GM23338 (cell line): ENCODE data around the gene HTR3B.

ENCODE experiments used
- CTCF ChIP-seq, 2 experiments: fragments of 200-600 bp in 1 of 2; sonication (generic) in 1 of 2; conservative IDR thresholded peaks; 2 replicates each; pipeline versions ENCODE4 v1.5.1 to v1.6.1; 2016 to 2017; ENCODE audit warnings: antibody characterized with exemption in 2 of 2, low read depth in 2 of 2, mild to moderate bottlenecking in 2 of 2, moderate library complexity in 1 of 2
- EZH2 ChIP-seq: fragments of 200-600 bp; sonication (generic); IDR thresholded peaks from one replicate; pipeline ENCODE4 v1.8.0; 2017; ENCODE audit warnings: antibody characterized with exemption, mild to moderate bottlenecking, low read depth; ENCODE audit not compliant: unreplicated experiment
- EZH2phosphoT487 ChIP-seq: fragments of 200-600 bp; sonication (generic); IDR thresholded peaks from one replicate; pipeline ENCODE4 v1.8.1; 2018; ENCODE audit warnings: antibody characterized with exemption; ENCODE audit not compliant: unreplicated experiment
- JUNB ChIP-seq: IDR thresholded peaks from one replicate; pipeline ENCODE4 v1.6.1; 2016; ENCODE audit warnings: antibody characterized with exemption; ENCODE audit not compliant: unreplicated experiment
- NANOG ChIP-seq: IDR thresholded peaks from 2 replicates; pipeline ENCODE4 v1.6.1; 2016; ENCODE audit warnings: antibody characterized with exemption, borderline replicate concordance
- POLR2AphosphoS5 ChIP-seq: IDR thresholded peaks from 2 replicates; pipeline ENCODE4 v1.6.1; 2016; ENCODE audit warnings: antibody characterized with exemption, low read depth
- REST ChIP-seq: IDR thresholded peaks from one replicate; pipeline ENCODE4 v1.6.1; 2018; ENCODE audit warnings: antibody characterized with exemption; ENCODE audit not compliant: unreplicated experiment
- STAT1 ChIP-seq: IDR thresholded peaks from one replicate; pipeline ENCODE4 v1.6.1; 2016; ENCODE audit warnings: antibody characterized with exemption; ENCODE audit not compliant: unreplicated experiment
- ZNF331 ChIP-seq: fragments of 250-450 bp; sonication (Bioruptor Pico); IDR thresholded peaks from 2 replicates; pipeline ENCODE4 v1.5.0; 2020; ENCODE audit warnings: low read depth, mild to moderate bottlenecking, moderate library complexity
- TF ChIP-seq, protein P1 (sequence below): IDR thresholded peaks from 2 replicates; pipeline ENCODE4 v1.6.1; 2016; ENCODE audit warnings: antibody characterized with exemption

DNA sequence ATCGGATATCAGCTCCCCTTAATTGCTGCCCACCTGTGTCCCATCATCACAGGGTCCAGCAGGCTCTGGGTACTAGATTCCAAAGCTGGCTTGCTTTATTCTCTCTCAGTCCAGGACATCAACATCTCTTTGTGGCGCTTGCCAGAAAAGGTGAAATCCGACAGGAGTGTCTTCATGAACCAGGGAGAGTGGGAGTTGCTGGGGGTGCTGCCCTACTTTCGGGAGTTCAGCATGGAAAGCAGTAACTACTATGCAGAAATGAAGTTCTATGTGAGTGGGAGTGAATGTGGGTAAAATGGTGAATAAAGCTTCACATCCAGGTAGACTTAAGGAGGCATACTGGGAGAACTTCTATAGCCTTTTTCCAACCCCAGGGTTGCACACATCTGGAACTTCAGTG, 81.3 kb downstream of the HTR3B start:
- no peak for TF ChIP-seq CTCF (conservative IDR thresholded peaks at IDR 0.05; ENCODE audit: low read depth in 2 of 2)
- TF ChIP-seq POLR2AphosphoS5 = no peak
- no peak for TF ChIP-seq EZH2
- no peak for TF ChIP-seq JUNB
- no peak for TF ChIP-seq REST
- no peak for TF ChIP-seq EZH2phosphoT487
- TF ChIP-seq NANOG = no peak
- TF ChIP-seq STAT1 = no peak
- TF ChIP-seq, protein P1, sequence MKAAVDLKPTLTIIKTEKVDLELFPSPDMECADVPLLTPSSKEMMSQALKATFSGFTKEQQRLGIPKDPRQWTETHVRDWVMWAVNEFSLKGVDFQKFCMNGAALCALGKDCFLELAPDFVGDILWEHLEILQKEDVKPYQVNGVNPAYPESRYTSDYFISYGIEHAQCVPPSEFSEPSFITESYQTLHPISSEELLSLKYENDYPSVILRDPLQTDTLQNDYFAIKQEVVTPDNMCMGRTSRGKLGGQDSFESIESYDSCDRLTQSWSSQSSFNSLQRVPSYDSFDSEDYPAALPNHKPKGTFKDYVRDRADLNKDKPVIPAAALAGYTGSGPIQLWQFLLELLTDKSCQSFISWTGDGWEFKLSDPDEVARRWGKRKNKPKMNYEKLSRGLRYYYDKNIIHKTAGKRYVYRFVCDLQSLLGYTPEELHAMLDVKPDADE = no peak
- TF ChIP-seq ZNF331 (CRISPR knock-in tag) = no peak
